Measurements from ENCODE around the gene ITIH5. TPM values are rescaled to one million over a fixed set of nuclear protein-coding genes. Genes with fewer than 3 reads are reported as not detected.
A peak's percentile ranks its signal among the peaks of the same experiment; 100 is the strongest.

Gene ITIH5
- polyA plus RNA-seq, 1 donor from 2014 or later = 0.28 TPM

- Histone ChIP-seq H2AFZ (ENCODE audit: low read depth, low read length) (no peak overlapping the region), H4K20me1 (ENCODE audit: insufficient read depth) (no peaks in the 10 kb centered on the region), H3K79me2 (replicated peaks; ENCODE audit: insufficient read depth, low read length) (no peaks in the 10 kb centered on the region), H3K4me3 (ENCODE audit: low read length) (no peak overlapping the region), H3K4me2 (ENCODE audit: low read length) (no peak overlapping the region), H3K27me3 (ENCODE audit: insufficient read depth, low read depth, low read length) (no peaks in the 10 kb centered on the region), H3K27ac (ENCODE audit: low read length) (no peak overlapping the region), H3K36me3 (ENCODE audit: insufficient read depth, low read length) (no peaks in the 10 kb centered on the region), H3F3A (ENCODE audit: insufficient read depth, low read length, poor library complexity, severe bottlenecking) (no peaks in the 10 kb centered on the region), H3K9me2 (ENCODE audit: insufficient read depth, low read length) (no peaks in the 10 kb centered on the region), H3K9ac (ENCODE audit: low read length) (no peak overlapping the region), H3K9me3 (ENCODE audit: low read length) (no peaks in the 10 kb centered on the region)
- no peak for TF ChIP-seq CTCF (IDR thresholded peaks at IDR 0.05; ENCODE audit: poor library complexity, severe bottlenecking)
- TF ChIP-seq POLR2AphosphoS5 (IDR thresholded peaks at IDR 0.05) = no peak
- TF ChIP-seq TAF1 (IDR thresholded peaks at IDR 0.05; ENCODE audit: low read depth) = no peak
- TF ChIP-seq RAD21 (conservative IDR thresholded peaks at IDR 0.05) = no peak
- no peak for TF ChIP-seq REST (IDR thresholded peaks at IDR 0.05; ENCODE audit: borderline replicate concordance)
Observed at GRCh38 chr10:7529638-7530037, 137.1 kb downstream of the ITIH5 start.

GRCh38 chr10:7527468-7527867 is 139.3 kb downstream of the ITIH5 start:
- Histone ChIP-seq H4K20me1 (ENCODE audit: insufficient read depth) (no peaks in the 10 kb centered on the region), H3K36me3 (ENCODE audit: insufficient read depth, low read length) (no peaks in the 10 kb centered on the region), H3K27ac (ENCODE audit: low read length) (no peak overlapping the region), H3K4me2 (ENCODE audit: low read length) (no peak overlapping the region), H3F3A (ENCODE audit: insufficient read depth, low read length, poor library complexity, severe bottlenecking) (no peaks in the 10 kb centered on the region), H3K27me3 (ENCODE audit: insufficient read depth, low read depth, low read length) (no peaks in the 10 kb centered on the region), H3K9me2 (ENCODE audit: insufficient read depth, low read length) (no peaks in the 10 kb centered on the region), H3K79me2 (replicated peaks; ENCODE audit: insufficient read depth, low read length) (no peaks in the 10 kb centered on the region), H2AFZ (ENCODE audit: low read depth, low read length) (no peak overlapping the region), H3K9ac (ENCODE audit: low read length) (no peak overlapping the region), H3K4me3 (ENCODE audit: low read length) (no peak overlapping the region), H3K9me3 (ENCODE audit: low read length) (no peaks in the 10 kb centered on the region)
- TF ChIP-seq MXI1 (conservative IDR thresholded peaks at IDR 0.05; ENCODE audit: poor library complexity, severe bottlenecking) (no peak), TAF1 (IDR thresholded peaks at IDR 0.05; ENCODE audit: low read depth) (no peak), EZH2 (IDR thresholded peaks at IDR 0.05; ENCODE audit: borderline replicate concordance, insufficient read depth, low read length, poor library complexity, severe bottlenecking) (no peak), POLR2AphosphoS5 (IDR thresholded peaks at IDR 0.05) (peak; percentile 26), RAD21 (conservative IDR thresholded peaks at IDR 0.05) (no peak), EP300 (conservative IDR thresholded peaks at IDR 0.05; ENCODE audit: poor library complexity, severe bottlenecking) (peak; percentile 94), REST (IDR thresholded peaks at IDR 0.05; ENCODE audit: borderline replicate concordance) (no peak), CTCF (IDR thresholded peaks at IDR 0.05; ENCODE audit: poor library complexity, severe bottlenecking) (no peak), SMC3 (conservative IDR thresholded peaks at IDR 0.05; ENCODE audit: poor library complexity) (no peak)
